PFSK-1 (cell line): ENCODE measurements around the gene PGAP6.

Experiments used
- FOXP2 ChIP-seq: optimal IDR thresholded peaks from 2 replicates; pipeline ENCODE3; 2011; ENCODE audit warnings: borderline replicate concordance, control low read depth, inconsistent platforms; ENCODE audit not compliant: insufficient read depth; ENCODE audit errors: extremely low read length, extremely low read depth
- POLR2AphosphoS5 ChIP-seq: IDR thresholded peaks from 2 replicates; pipeline ENCODE4 v1.6.1; 2012; ENCODE audit warnings: low read depth, mild to moderate bottlenecking, control low read depth, low read length, moderate library complexity
- REST ChIP-seq, 2 experiments: IDR thresholded peaks; 2 replicates each; pipeline versions ENCODE4 v1.6.1 to v1.8.0; 2011 to 2012; ENCODE audit warnings: low read depth in 2 of 2, low read length in 2 of 2, control low read depth in 1 of 2, inconsistent platforms in 1 of 2, mild to moderate bottlenecking in 1 of 2, moderate library complexity in 1 of 2; ENCODE audit not compliant: insufficient read depth in 1 of 2
- SIN3A ChIP-seq: IDR thresholded peaks from 2 replicates; pipeline ENCODE4 v1.6.1; 2012; ENCODE audit warnings: mild to moderate bottlenecking, low read length, moderate library complexity, borderline replicate concordance; ENCODE audit not compliant: insufficient read depth
- TAF1 ChIP-seq: IDR thresholded peaks from 2 replicates; pipeline ENCODE4 v1.6.1; 2012; ENCODE audit warnings: low read length, control low read depth, borderline replicate concordance; ENCODE audit not compliant: insufficient read depth

The PGAP6 gene

GRCh38 chr16:372302-372983 lies 9.3 kb downstream of the PGAP6 start:
- TF ChIP-seq SIN3A (no peak), FOXP2 (no peak), POLR2AphosphoS5 (no peak), REST (IDR thresholded peaks at IDR 0.05; ENCODE audit: insufficient read depth in 1 of 2, low read depth in 2 of 2, low read length in 2 of 2) (no peak), TAF1 (no peak)

GRCh38 chr16:371515-372301 lies 10.1 kb downstream of the PGAP6 start:
- TF ChIP-seq REST (IDR thresholded peaks at IDR 0.05; ENCODE audit: insufficient read depth in 1 of 2, low read depth in 2 of 2, low read length in 2 of 2) (no peak), POLR2AphosphoS5 (no peak), SIN3A (no peak), TAF1 (no peak), FOXP2 (no peak)

GRCh38 chr16:370979-371514 lies 10.7 kb downstream of the PGAP6 start:
- TF ChIP-seq SIN3A = no peak
- TF ChIP-seq REST (IDR thresholded peaks at IDR 0.05; ENCODE audit: insufficient read depth in 1 of 2, low read depth in 2 of 2, low read length in 2 of 2) = no peak
- TF ChIP-seq POLR2AphosphoS5 = no peak
- no peak for TF ChIP-seq TAF1
- no peak for TF ChIP-seq FOXP2

- peak; percentile 40; the same call in 1 of the 2 replicates for TF ChIP-seq POLR2AphosphoS5
- peak; percentile 30 for TF ChIP-seq FOXP2
- TF ChIP-seq TAF1 = 0 out of 2 replicates have a peak, but pooled peaks have one; percentile 23
- TF ChIP-seq REST (IDR thresholded peaks at IDR 0.05; ENCODE audit: insufficient read depth in 1 of 2, low read depth in 2 of 2, low read length in 2 of 2) = no peak
- 0 out of 2 replicates have a peak, but pooled peaks have one; percentile 38 for TF ChIP-seq SIN3A
Measured at GRCh38 chr16:370443-370842, 11.3 kb downstream of the PGAP6 start, which contains the start of gene MRPL28. TSS of gene MRPL28 (minus strand) at chr16:370538. CDS start at chr16:370218, 320 bp downstream.
